ENCODE results near the gene RIMS4.

GRCh38 chr20:44721785-44722054, 88.6 kb downstream of the RIMS4 start:
- TF ChIP-seq CTCF (IDR thresholded peaks at IDR 0.05; ENCODE audit: low read length), result no peak
- TF ChIP-seq EZH2 (optimal IDR thresholded peaks at IDR 0.05; ENCODE audit: low read depth, low read length), result no peak
- TF ChIP-seq EZH2phosphoT487 (IDR thresholded peaks at IDR 0.05; ENCODE audit: low read length), result no peak

Measured in MM.1S (cell line).